Activated CD4-positive, CD25-positive, alpha-beta regulatory T cell treated with anti-CD3 and anti-CD28 coated beads, Interleukin-2, amount 50 U/mL, for 72 hours (primary cell): ENCODE data around the gene MAGI2.

Source experiments
- DNase-seq: peaks from one replicate; pipeline ENCODE4 v3.0.0; 2021

The MAGI2 gene

DNA sequence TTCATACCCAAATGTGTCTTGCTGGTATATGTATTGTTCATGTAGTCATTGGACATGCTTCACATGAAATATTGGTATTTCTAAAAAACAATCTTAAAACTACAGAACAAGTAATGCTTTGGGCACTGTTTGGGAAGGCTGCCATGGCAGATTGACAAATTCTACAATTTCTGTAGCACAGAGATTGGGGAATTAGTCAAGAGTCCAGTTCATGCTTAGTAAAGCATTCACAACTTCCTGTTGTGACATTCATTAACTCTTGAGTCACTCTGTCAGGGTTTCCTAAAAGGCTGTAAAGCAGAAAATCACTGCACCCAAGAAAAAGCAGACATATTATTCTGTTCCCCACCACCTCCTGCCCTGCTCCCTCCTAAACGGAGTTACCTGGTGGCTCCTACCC is 1256.0 kb downstream of the MAGI2 start:
- no peak for DNase-seq

DNA sequence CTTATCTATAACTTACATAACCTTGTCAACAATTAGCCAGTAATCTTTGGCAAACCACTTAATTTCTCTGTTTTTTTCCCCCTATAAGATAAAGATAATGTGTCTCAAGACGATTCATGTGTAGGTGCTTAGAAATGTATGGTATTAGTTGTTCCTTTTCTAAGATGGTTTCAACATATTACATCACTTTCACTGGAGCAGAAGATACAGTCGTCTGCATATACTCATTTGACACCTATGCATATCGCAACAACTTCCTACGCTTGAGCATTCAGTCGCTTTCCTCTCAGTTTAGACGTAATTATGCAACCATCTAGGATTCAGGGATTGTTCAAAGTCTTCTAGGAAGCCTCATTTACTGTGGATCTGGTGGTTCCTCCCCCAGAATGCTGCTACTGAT is 1258.2 kb downstream of the MAGI2 start:
- DNase-seq: no peak

DNA sequence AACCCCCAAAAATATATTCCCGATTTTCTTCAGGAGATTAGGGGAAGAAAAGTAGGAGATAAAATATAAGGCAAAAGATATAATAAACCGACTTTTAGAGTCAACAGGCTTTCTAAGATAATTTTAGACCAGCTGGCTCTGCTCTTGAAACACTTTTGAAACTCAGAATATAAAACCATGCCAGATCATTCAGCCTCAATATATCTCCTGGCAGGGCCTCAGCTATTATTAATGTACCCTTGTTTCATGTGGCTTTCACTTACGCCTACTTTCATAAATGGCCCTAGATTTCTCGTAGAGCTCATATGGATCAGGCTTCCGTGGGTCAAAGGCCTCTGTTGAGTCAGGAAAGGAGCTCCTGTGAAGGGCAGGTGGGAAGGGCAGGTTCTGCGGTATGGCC is 1258.9 kb downstream of the MAGI2 start:
- no peak for DNase-seq

DNA sequence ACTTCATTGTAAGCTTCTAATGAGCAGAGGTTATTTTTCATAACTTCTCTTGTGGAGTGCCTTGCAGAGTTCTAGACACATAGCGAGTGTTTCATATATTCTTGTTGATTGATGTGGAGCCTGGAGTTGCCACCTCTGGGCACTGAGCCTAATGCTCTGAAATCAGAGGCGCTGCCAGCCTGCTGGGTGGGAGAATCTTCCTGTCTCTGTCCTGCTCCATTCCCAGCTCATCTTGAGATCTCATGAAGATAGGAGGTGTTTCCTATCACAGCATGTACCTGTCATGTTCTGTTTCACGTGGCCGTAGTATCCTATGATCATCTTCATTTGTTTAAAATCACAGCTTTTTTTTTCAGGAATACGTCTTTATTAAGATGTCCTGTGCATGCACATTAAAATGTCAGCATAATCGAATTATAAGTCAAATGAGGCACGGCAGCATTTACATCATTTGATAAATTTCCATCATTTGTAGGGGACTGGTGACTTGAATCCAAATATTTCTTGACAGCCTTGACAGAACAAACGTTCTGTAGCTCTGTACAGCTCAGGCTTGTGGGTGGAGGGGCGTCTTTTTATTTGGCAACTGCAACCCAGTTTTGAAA is 1261.9 kb downstream of the MAGI2 start:
- no peak for DNase-seq

DNA sequence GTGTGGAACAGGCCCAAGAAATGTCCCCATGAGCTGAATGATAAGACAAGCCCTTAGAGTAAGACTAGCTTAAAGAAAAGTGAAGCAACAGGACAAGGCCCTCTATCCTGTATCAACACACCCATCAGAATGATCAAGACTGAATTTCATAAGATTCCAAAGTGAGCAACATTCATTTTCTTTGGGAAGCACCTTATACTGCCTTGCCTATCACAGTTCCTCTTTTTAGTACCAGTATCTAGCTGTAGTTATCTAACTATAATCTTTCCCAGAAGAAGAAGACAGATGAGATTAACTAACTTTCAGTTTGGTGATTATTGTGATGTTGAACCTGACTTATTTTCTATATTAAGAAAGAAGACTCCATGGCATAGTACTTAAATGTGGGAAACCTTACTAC is 1263.7 kb downstream of the MAGI2 start:
- DNase-seq: no peak

DNA sequence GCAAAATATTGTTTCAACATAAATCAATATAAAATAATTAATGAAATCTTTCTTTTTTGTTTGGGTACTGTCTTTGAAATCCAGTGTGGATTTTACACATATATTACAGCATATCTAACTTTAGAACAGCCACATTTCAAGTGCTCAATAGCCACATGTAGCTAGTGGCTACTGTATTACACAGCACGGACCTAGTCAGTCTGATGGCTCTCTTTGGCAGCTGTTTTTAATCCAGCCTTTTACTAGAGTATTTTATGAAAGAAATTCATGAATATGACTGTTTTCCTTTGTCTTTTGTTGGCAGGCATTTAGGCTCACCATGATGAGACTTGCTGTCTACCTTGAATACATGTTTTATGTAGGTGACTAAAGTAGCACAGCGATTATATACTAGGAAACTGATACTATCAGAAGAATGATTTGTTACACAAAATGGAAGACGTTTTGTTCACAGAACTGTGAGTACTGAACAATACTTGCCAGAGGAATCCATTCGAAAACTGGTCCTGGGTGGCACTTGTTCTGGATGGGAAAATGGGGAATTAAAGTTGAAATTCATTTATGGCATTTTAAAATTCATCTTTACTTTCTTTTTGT is 1268.2 kb downstream of the MAGI2 start:
- DNase-seq: no peak

DNA sequence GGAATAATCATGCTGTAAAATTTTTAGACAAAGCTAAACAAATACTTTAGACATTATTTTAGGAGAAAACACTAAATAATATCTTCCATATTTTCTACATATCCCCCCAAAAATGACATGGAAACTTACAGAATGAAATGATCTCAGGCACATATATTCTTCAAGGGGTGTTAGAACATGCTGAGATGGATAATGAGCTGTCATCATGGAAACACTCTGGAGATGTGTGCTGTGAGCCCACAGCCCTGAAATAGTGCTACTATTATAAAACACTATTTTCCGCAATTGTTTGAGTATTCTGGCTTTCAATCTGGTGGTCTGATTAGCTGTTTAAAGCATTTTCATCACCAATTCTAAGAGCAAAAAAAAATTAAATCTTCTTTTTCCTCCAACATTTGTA is 1269.2 kb downstream of the MAGI2 start:
- no peak for DNase-seq

DNA sequence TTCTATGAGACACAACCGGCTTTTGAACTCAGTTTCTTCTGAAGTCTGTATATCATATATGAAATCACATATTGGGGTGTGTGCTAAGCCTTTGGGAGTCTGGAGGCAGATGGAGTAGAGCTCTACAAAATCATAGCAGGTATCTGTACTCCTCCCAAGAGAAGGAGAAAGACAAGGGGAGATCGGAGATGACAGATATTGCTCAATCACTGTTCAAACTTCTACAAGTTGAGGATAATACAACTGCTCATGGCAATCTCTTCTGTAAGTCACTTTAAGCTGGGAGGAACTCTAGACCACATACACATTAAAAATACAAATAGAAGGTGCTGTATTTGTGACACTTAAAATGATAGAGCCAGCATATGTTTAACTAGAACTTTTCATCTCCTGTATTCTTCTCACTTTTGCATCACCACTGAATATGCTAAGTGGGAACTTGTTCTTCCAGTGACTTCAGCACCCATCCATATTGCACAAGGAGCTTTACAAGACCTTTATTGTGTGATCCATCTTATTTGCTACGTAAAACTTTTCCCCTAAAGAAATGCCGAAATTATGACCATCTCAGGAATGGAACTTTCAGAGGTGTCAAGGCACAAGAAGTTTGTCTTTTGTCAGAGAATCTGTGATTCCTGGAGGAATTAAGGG is 1273.5 kb downstream of the MAGI2 start:
- DNase-seq: no peak

DNA sequence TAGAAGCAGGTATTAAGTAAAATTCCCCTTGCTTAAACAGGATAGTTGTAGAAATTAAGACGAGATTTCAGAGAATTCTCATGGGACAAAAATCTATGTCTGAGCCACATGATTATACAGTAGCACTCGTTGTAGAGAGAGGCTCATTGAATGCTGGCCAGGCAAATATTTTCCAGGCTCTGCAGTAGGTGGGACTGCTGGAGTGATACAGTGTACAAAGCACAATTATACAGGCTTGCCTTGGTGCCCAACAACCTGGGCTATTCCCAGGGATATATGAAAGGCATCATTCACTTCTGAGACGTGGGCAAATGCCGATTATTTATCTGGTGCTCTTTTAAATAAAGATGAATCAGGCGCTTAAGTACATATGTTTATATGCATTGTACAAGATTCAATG is 1274.3 kb downstream of the MAGI2 start:
- DNase-seq: no peak

DNA sequence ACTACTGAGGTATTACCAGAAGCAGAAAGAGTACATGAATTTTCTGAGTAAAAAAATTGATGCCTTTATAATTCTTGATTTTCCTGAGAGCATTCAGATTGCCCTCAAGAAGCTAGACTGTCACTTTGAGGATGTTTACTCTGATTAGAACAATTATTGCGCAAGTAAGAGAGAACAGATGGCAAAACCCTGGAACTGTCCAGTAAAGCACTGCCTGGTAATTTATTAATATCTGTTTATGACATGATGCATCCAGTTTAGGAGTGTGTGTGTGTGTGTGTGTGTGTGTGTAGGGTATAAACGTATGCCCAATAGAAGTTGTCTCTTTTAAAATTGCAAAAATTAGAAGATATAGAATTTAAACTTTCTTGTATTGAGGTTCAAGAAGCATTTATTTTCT is 1275.1 kb downstream of the MAGI2 start:
- no peak for DNase-seq

DNA sequence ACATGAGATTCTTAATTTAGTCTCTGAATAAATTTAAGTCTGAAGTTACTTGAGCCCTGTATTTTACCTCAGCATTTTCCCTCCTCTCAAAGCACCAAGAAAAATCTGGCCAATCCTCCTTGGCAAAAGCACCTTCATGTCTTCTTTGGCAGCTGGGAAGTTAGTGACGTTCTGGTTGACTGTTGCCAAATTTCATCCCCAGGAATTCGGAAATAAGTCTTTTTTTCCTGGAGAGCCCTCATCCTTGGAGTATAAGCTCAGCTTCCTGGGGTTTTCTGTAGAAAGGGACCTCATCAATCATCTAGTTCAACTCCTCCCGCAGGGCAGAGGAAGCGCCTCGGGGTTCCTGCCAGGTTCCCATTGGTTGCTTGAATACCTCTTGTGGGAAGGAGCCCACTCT is 1277.3 kb downstream of the MAGI2 start:
- DNase-seq: no peak

DNA sequence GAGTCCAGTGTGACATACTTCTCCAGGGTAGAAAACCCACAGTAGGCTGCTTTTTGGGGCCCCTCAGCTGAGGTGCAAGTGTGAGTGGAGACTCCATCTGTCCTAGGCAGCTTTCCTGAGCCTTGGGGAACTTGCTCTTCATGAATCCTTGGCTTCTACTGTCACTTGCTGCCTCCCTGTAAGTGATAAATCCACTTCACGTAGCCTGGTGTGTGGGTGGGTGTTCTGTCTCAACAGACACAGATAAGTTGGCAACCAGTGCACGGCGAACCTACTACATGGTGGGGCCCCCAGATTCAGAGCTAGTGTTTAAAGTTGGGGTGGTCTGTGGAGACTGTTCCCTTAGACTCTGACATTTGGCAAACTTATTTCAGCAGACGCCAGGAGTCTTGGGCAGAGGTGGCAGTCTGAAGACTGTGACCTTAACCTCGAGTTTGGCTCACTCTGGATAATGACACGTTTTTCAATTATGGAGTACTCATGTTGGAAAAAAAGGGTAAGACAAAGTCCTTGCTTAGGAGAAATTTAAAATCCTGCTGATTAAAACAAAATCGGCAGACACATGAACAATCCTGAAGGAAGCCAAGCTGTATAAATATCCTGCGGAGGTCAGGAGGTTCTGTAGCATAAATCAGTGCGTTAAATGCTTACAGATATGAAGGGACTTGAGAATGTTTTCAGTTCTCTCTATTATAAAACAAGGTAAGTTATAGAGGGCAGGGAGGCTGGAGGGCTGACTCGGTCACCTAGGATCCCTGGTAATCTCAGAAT is 1278.0 kb downstream of the MAGI2 start:
- DNase-seq: no peak

DNA sequence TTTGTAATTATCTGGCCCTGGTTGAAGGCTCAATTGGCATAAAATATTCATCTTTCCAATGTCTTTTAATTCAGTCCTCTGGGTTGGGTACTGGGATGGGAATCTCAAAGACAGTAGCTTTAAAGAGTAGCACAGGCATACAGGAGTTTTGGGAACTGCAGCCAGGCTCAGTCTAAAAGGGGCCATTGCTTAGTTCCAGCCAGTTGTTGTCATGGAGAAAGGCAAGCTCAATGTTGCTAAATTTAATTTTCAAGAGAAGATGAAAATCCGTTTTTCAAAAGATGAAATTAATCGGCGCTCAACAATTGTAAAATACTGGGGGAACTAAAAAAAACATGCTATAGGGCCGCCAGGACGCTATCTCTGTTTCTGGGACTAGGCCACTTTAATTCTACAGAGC is 1279.8 kb downstream of the MAGI2 start:
- DNase-seq: no peak

DNA sequence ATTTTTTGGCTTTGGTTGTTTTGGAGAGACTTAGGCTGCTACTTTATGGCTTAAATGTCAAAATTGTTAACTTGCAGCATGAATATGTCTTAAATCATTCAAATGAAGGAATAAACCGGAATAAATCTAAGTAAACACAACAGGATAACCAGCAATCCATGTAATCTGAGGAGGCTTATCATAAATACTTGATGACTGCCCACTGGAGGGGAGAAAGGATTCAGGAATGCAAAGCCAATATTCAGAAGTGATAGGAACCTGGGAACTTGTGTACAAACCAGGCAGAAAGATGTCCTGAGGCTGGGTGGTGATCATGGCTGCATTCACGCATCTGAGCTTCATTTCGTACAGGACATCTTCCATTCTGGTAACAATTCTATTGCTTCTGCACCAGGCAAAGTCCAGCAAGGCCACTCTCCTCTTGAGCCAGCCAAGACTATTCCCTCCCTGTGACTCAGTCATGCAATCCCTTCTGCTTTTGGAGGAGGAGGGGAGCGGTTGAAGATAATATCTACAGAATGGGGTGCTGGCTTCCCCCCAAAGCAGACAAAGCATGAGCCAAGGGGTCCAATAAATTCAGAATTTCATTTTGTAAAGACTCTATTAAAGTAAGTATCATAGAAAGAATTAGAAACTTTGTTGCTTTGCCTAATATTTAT is 1280.4 kb downstream of the MAGI2 start:
- DNase-seq: no peak

DNA sequence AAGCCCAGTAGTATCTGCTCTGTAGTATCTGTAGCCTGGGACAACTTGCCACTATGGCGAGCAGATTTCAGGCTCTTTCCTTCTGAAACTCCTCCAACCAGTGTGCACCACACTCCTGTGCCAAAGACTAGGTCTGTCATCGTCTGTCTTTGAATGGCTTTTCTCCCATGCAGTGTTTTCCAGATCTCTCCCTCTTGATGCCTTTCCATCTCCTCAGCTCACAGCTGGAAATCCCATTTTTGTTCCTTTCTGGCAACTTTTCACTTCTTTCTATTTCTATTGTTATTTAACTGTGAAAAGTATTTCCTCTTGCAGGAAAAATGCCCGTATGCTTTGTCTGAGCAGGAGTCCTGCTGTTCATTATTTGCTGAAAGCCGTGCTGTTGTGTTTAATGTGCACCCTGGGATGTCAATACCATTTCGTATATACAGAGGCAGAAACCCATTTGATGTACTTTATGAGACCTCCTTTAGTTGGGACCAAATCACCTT is 1281.2 kb downstream of the MAGI2 start:
- no peak for DNase-seq

DNA sequence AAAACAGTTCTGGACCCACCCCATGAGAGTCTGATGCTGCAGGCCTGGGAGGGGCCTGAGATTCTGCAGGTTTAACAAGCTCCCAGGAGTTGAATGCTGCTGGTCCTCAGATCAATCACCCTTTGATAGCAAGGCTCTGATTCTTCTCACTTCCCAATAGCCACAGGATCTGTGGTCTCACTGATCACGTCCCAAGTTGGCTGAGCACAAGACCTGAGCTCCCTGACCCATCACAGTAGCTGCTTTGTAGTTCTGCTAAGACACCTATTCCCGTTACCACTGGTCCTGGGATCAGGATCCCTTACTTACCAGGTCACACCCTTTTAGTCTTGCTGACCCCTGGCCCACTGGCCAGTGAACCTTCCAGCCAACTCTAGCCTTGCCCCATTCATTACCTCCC is 1282.1 kb downstream of the MAGI2 start:
- DNase-seq: no peak

DNA sequence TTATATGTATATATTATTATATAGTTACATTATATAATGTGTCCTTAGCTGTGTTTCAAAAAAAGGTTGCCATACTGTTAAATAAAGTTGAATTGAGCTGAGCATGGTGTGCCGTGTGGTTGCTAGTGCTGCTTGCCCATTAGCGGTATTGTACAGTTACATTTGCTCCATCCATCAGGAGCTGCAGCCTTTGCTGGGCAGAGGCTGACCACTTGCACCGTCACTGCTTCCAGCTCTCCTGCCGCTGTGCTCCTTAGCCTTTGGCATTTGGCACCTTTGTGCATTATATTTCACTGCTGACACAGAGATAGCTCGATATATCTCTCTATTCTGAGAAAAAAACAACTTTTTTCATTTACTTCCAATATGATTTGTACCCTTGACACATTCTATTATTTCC is 1282.7 kb downstream of the MAGI2 start:
- no peak for DNase-seq

DNA sequence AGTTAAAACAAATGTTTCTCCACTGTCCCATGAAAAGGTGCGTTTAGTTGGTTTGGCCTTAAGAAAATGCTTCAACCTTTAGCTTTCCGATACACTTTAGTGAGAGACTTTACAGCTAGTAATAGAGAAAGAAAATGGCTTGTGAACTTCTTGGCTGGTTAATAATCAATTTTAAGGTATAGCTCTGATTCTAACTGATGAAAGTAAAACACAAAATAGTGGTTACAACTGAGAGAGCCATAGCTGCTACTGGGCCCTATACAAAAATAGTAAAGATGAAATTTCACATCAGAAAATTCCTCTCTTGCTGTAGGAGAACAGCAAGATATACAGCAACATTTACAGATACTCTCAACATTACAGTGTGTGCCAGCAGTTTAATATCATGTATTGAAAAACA is 1283.5 kb downstream of the MAGI2 start:
- DNase-seq: no peak

DNA sequence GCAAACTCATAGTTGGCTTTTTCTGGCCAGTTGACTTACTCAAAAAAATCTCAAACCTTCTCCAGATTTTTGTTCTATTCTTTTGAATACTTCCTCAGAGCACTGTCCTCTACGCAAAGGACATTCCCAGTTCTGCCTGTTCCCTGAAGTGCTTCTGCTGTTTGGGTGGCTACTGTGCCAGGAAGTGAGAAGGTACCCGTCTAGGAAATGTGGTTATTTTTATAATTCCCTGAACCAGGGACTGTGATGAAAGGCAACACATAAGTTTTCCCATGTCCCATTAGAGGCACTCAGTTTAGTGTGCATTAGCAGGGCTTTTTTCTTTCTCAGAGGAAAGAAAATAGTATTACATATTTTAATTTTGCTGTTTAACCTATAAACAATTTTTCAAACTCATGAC is 1284.6 kb downstream of the MAGI2 start:
- DNase-seq: no peak

DNA sequence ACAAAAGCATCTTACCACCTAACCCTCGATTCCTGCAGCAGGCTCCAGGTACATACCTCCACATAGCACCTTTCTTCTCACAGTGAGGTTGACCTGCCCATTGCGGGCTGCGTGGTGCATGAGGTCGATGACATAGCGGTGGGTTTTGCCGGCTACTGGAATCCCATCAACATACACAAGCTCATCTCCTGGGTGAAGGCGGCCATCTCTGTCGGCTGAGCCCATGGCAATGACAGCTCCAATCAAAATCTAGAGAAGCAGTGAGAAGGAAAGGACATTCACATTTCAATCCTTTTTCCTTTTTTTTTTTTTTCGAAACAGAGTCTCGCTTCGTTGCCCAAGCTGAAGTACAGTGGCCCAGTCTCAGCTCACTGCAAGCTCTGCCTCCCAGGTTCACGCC is 1285.6 kb downstream of the MAGI2 start:
- no peak for DNase-seq

DNA sequence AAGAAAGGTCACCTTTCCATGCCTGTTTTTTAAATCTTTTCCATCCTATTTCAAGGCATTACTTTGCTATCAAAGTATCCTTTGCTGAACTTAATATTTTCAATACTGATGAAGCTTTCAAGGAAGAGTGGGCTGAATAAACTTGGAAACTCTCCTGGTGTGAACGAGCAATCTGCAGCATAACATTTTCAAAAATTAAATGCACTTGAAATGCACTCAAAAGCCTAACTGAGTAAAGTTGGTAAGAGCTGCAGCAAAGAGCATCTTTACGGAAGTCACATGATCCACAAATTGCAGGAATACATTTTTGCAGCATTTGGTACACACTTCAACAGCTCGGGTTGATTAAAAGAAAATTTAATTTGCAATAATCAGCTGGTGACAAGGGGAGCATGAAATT is 1287.6 kb downstream of the MAGI2 start:
- DNase-seq: no peak

DNA sequence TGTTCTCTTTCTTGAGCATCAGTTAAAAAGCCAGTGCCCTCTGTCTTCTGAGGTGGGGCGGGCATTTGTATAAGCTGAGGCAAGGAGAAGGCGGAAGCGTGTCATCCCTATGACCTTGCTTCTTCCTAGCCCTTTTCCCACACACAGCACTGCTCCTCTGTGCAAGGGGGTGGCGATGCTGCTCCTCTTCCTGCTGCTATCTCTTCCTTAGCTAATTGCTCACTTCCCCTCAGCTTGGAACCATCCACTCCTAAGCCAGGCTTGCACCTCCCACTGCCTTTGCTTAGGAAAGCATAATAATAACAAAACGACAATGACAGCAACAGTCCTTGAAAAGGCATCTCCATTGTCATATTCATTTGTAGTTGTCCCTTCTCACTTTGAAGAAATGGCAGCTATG is 1288.0 kb downstream of the MAGI2 start:
- DNase-seq: no peak

DNA sequence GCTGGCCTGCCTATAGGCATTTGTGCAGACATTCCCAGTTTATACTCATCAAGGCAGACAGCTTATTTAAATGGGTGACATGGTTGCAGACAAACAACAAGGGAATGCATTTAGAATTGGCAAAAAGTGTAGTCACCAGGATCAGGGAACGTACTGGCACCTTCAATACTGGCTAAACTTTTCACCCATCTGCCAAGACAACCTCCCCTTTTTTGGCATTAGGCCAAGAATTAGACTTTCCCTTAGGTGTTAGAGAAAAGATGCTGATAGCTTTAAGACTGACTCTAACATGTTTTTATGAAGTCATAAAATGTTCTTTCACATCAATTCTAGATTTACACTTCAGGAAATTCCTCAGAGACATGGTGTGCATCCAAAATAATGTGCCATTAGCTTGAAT is 1289.0 kb downstream of the MAGI2 start:
- DNase-seq: no peak
